ENCODE data around the gene DGKD.

Gene DGKD

GRCh38 chr2:233446606-233447305 lies 92.5 kb downstream of the DGKD start:
- DNase-seq (ENCODE audit: low read depth in 2 of 2) = no peak

GRCh38 chr2:233447506-233448219 lies 93.4 kb downstream of the DGKD start:
- DNase-seq (ENCODE audit: low read depth in 2 of 2) = no peak

- DNase-seq (ENCODE audit: low read depth in 2 of 2) = no peak
Observed at GRCh38 chr2:233448220-233448559, 93.9 kb downstream of the DGKD start.

- DNase-seq (ENCODE audit: low read depth in 2 of 2) = no peak
Observed at GRCh38 chr2:233448575-233448974, 94.3 kb downstream of the DGKD start.

- DNase-seq (ENCODE audit: low read depth in 2 of 2) = no peak
Observed at GRCh38 chr2:233449081-233449901, 95.0 kb downstream of the DGKD start.

- no peak for DNase-seq (ENCODE audit: low read depth in 2 of 2)
Observed at GRCh38 chr2:233449921-233450863, 95.9 kb downstream of the DGKD start.

- DNase-seq (ENCODE audit: low read depth in 2 of 2) = no peak
Observed at GRCh38 chr2:233450864-233451575, 96.7 kb downstream of the DGKD start.

GRCh38 chr2:233451950-233452349 lies 97.7 kb downstream of the DGKD start:
- no peak for DNase-seq (ENCODE audit: low read depth in 2 of 2)

- no peak for DNase-seq (ENCODE audit: low read depth in 2 of 2)
Observed at GRCh38 chr2:233453111-233453915, 99.0 kb downstream of the DGKD start.

- DNase-seq (ENCODE audit: low read depth in 2 of 2) = no peak
Observed at GRCh38 chr2:233453916-233454315, 99.6 kb downstream of the DGKD start.

GRCh38 chr2:233455006-233455405 lies 100.7 kb downstream of the DGKD start:
- no peak for DNase-seq (ENCODE audit: low read depth in 2 of 2)

- no peak for DNase-seq (ENCODE audit: low read depth in 2 of 2)
Observed at GRCh38 chr2:233455491-233455890, 101.2 kb downstream of the DGKD start.

- DNase-seq (ENCODE audit: low read depth in 2 of 2) = no peak
Observed at GRCh38 chr2:233456111-233456510, 101.8 kb downstream of the DGKD start.

- no peak for DNase-seq (ENCODE audit: low read depth in 2 of 2)
Observed at GRCh38 chr2:233456934-233457333, 102.6 kb downstream of the DGKD start.

- DNase-seq (ENCODE audit: low read depth in 2 of 2) = no peak
Observed at GRCh38 chr2:233457356-233457755, 103.1 kb downstream of the DGKD start.

- no peak for DNase-seq (ENCODE audit: low read depth in 2 of 2)
Observed at GRCh38 chr2:233458031-233458610, 103.8 kb downstream of the DGKD start.

- no peak for DNase-seq (ENCODE audit: low read depth in 2 of 2)
Observed at GRCh38 chr2:233458826-233459225, 104.5 kb downstream of the DGKD start.

- no peak for DNase-seq (ENCODE audit: low read depth in 2 of 2)
Observed at GRCh38 chr2:233459426-233459825, 105.1 kb downstream of the DGKD start.

- DNase-seq (ENCODE audit: low read depth in 2 of 2) = no peak
Observed at GRCh38 chr2:233460726-233461441, 106.6 kb downstream of the DGKD start.

Data from stimulated activated CD8-positive, alpha-beta memory T cell treated with anti-CD3 and anti-CD28 coated beads, Interleukin-15, amount 100 ng/mL, for 4 hours (primary cell).